Testis (tissue), 2 donors: Measurements from ENCODE around the gene ATG9B.

Source experiments
- CTCF ChIP-seq, 3 experiments: fragments of 450-650 bp in 2 of 3; fragments of 200-600 bp in 1 of 3; sonication (generic) in 1 of 3; IDR thresholded peaks; one replicate each; pipeline ENCODE4 v1.5.1; 2016 to 2019; ENCODE audit warnings: antibody characterized with exemption in 3 of 3, mild to moderate bottlenecking in 2 of 3, moderate library complexity in 1 of 3
- POLR2A ChIP-seq: fragments of 450-650 bp; IDR thresholded peaks from one replicate; pipeline ENCODE4 v1.6.1; 2017; ENCODE audit warnings: antibody characterized with exemption, mild to moderate bottlenecking, moderate library complexity

DNA sequence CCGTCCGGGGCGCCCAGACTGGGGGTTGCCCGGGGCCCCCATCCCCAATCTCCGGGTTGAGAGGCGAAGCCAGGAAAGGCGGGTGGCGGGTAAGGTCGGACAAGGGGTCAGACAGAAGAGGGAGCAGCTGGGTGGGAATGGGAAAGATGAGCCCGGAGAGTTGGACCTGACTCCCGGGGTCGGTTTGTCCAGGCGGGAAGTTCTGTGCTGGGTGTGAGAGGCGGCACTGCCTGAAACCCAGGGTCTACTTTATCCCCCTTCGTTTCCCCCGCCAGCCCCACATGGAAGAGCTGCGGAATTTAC lies 35.8 kb upstream of the ATG9B start:
- TF ChIP-seq CTCF (IDR thresholded peaks at IDR 0.05) (peak in 1 of 3 experiments; percentile 5), POLR2A (no peak)
